MG63 (cell line): ENCODE results near the gene CDS1. TPM values are rescaled to one million over a fixed set of nuclear protein-coding genes. Genes with fewer than 3 reads are reported as not detected.
A peak's percentile ranks its signal among the peaks of the same experiment; 100 is the strongest.
"Not testable (repeated sequence)": the region's sequence is repeated elsewhere in the genome, so short reads cannot be mapped to it uniquely, and the experiment has no call there.

Experiments used
- DNase-seq: peaks from one replicate; pipeline ENCODE4 v3.0.0-alpha.2; 2020
- H3K27me3 ChIP-seq: fragments of 250-450 bp; sonication (Bioruptor Pico); 2 replicates; pipeline ENCODE4 v1.5.1; 2020; ENCODE audit warnings: mild to moderate bottlenecking, moderate library complexity
- H3K36me3 ChIP-seq: fragments of 250-450 bp; sonication (Bioruptor Pico); 2 replicates; pipeline ENCODE4 v1.5.1; 2020; ENCODE audit warnings: mild to moderate bottlenecking, moderate library complexity
- H3K4me3 ChIP-seq: fragments of 250-450 bp; sonication (Bioruptor Pico); 2 replicates; pipeline ENCODE4 v1.5.1; 2020; ENCODE audit warnings: mild to moderate bottlenecking, moderate library complexity
- H3K9me3 ChIP-seq: fragments of 250-450 bp; sonication (Bioruptor Pico); 2 replicates; pipeline ENCODE4 v1.5.1; 2020; ENCODE audit warnings: mild to moderate bottlenecking, moderate library complexity
- total RNA-seq: library from RNA; depleted of rRNA; stranded (reverse); fragments of >200 nt; shearing (Covaris generic); gene quantifications from 2 replicates; pipeline ENCODE4 v1.2.3, GENCODE V29; 2014; ENCODE audit warnings: low replicate concordance; rRNA removed

CDS1 gene
- total RNA-seq = not detected in 2 replicates

GRCh38 chr4:84582988-84583875 lies at the start of gene CDS1:
CDS1 (plus strand) TSS chr4:84583127; CDS start chr4:84583402, 275 bp downstream.
- H3K27me3 ChIP-seq = peaks cover 5% of the 10 kb centered on the region
- DNase-seq = peak; percentile 18
- H3K4me3 ChIP-seq = peak within 1 kb of the TSS; percentile 50
- H3K36me3 ChIP-seq = no peaks in the 10 kb centered on the region
- no peaks in the 10 kb centered on the region for H3K9me3 ChIP-seq

- no peaks in the 10 kb centered on the region for H3K27me3 ChIP-seq
- H3K9me3 ChIP-seq = no peaks in the 10 kb centered on the region
- no peak overlapping the region for H3K4me3 ChIP-seq
- no peak for DNase-seq
- H3K36me3 ChIP-seq = no peaks in the 10 kb centered on the region
Observed at GRCh38 chr4:84535901-84536300, 47.0 kb upstream of the CDS1 start.

GRCh38 chr4:84545093-84545492 lies 37.8 kb upstream of the CDS1 start:
- H3K4me3 ChIP-seq = no peak overlapping the region
- no peaks in the 10 kb centered on the region for H3K27me3 ChIP-seq
- H3K9me3 ChIP-seq = no peaks in the 10 kb centered on the region
- H3K36me3 ChIP-seq = no peaks in the 10 kb centered on the region
- DNase-seq = no peak

GRCh38 chr4:84547211-84547610 lies 35.7 kb upstream of the CDS1 start:
- Histone ChIP-seq H3K9me3 (no peaks in the 10 kb centered on the region), H3K27me3 (no peaks in the 10 kb centered on the region), H3K36me3 (no peaks in the 10 kb centered on the region), H3K4me3 (no peak overlapping the region)
- DNase-seq = no peak

GRCh38 chr4:84549191-84549590 lies 33.7 kb upstream of the CDS1 start:
- H3K4me3 ChIP-seq, H3K36me3 ChIP-seq, DNase-seq, H3K27me3 ChIP-seq, H3K9me3 ChIP-seq: not testable (repeated sequence)

GRCh38 chr4:84562156-84562555 lies 20.8 kb upstream of the CDS1 start:
- no peak for DNase-seq
- Histone ChIP-seq H3K36me3 (no peaks in the 10 kb centered on the region), H3K27me3 (no peaks in the 10 kb centered on the region), H3K9me3 (no peaks in the 10 kb centered on the region), H3K4me3 (no peak overlapping the region)

- H3K27me3 ChIP-seq = no peaks in the 10 kb centered on the region
- H3K4me3 ChIP-seq = no peak overlapping the region
- no peak for DNase-seq
- H3K36me3 ChIP-seq = no peaks in the 10 kb centered on the region
- H3K9me3 ChIP-seq = no peaks in the 10 kb centered on the region
Observed at GRCh38 chr4:84563002-84563401, 19.9 kb upstream of the CDS1 start.

GRCh38 chr4:84565951-84566350 lies 17.0 kb upstream of the CDS1 start:
- Histone ChIP-seq H3K36me3 (no peaks in the 10 kb centered on the region), H3K27me3 (no peaks in the 10 kb centered on the region), H3K9me3 (no peaks in the 10 kb centered on the region), H3K4me3 (no peak overlapping the region)
- DNase-seq = no peak

- H3K4me3 ChIP-seq = no peak overlapping the region
- H3K27me3 ChIP-seq = no peaks in the 10 kb centered on the region
- H3K36me3 ChIP-seq = no peaks in the 10 kb centered on the region
- DNase-seq = no peak
- H3K9me3 ChIP-seq = no peaks in the 10 kb centered on the region
Observed at GRCh38 chr4:84568496-84568895, 14.4 kb upstream of the CDS1 start.

GRCh38 chr4:84569009-84569408 lies 13.9 kb upstream of the CDS1 start:
- DNase-seq = no peak
- Histone ChIP-seq H3K27me3 (no peaks in the 10 kb centered on the region), H3K36me3 (no peaks in the 10 kb centered on the region), H3K9me3 (no peaks in the 10 kb centered on the region), H3K4me3 (no peak overlapping the region)

GRCh38 chr4:84573385-84574068 lies 9.4 kb upstream of the CDS1 start:
- H3K36me3 ChIP-seq = no peaks in the 10 kb centered on the region
- no peaks in the 10 kb centered on the region for H3K9me3 ChIP-seq
- H3K4me3 ChIP-seq = no peak overlapping the region
- H3K27me3 ChIP-seq = no peaks in the 10 kb centered on the region
- no peak for DNase-seq

GRCh38 chr4:84574069-84574720 lies 8.7 kb upstream of the CDS1 start:
- no peak for DNase-seq
- Histone ChIP-seq H3K9me3 (no peaks in the 10 kb centered on the region), H3K27me3 (no peaks in the 10 kb centered on the region), H3K36me3 (no peaks in the 10 kb centered on the region), H3K4me3 (no peak overlapping the region)

GRCh38 chr4:84578540-84579402 lies 4.2 kb upstream of the CDS1 start:
- no peak for DNase-seq
- no peaks in the 10 kb centered on the region for H3K36me3 ChIP-seq
- no peak overlapping the region for H3K4me3 ChIP-seq
- H3K27me3 ChIP-seq = peaks cover 5% of the 10 kb centered on the region
- H3K9me3 ChIP-seq = no peaks in the 10 kb centered on the region

- Histone ChIP-seq H3K36me3 (no peaks in the 10 kb centered on the region), H3K9me3 (no peaks in the 10 kb centered on the region), H3K4me3 (no peak overlapping the region), H3K27me3 (peaks cover 5% of the 10 kb centered on the region)
- DNase-seq = no peak
Observed at GRCh38 chr4:84579403-84579776, 3.5 kb upstream of the CDS1 start.

GRCh38 chr4:84582302-84582987 lies 482 bp upstream of the CDS1 start:
- H3K36me3 ChIP-seq = no peaks in the 10 kb centered on the region
- peak; percentile 49 for DNase-seq
- H3K9me3 ChIP-seq = no peaks in the 10 kb centered on the region
- peaks cover 5% of the 10 kb centered on the region for H3K27me3 ChIP-seq
- peak overlapping the region; percentile 50 for H3K4me3 ChIP-seq

GRCh38 chr4:84583876-84584380 lies 1.0 kb downstream of the CDS1 start:
- Histone ChIP-seq H3K4me3 (no peak overlapping the region; the same call in 1 of the 2 replicates), H3K9me3 (no peaks in the 10 kb centered on the region), H3K36me3 (no peaks in the 10 kb centered on the region), H3K27me3 (peaks cover 5% of the 10 kb centered on the region)
- DNase-seq = no peak
